Chondrocyte (in vitro differentiated cells): ENCODE data around the gene MTAP. TPM values are rescaled to one million over a fixed set of nuclear protein-coding genes. Genes with fewer than 3 reads are reported as not detected.

Source experiments
- DNase-seq: peaks from one replicate; pipeline ENCODE4 v3.0.0; 2021; ENCODE audit warnings: mixed read lengths, low spot score
- H3K27ac Mint-ChIP-seq: one replicate; pipeline ENCODE4 v1.8.0; 2021; ENCODE audit warnings: mild to moderate bottlenecking, moderate library complexity, mixed read lengths; ENCODE audit not compliant: unreplicated experiment
- H3K27me3 Mint-ChIP-seq: 2 replicates; pipeline ENCODE4 v1.8.0; 2021; ENCODE audit warnings: low read depth, mixed read lengths
- H3K36me3 Mint-ChIP-seq: 2 replicates; pipeline ENCODE4 v1.8.0; 2021; ENCODE audit warnings: low read depth, mixed read lengths
- H3K4me1 Mint-ChIP-seq: 2 replicates; pipeline ENCODE4 v1.8.0; 2021; ENCODE audit warnings: low read depth, mild to moderate bottlenecking, mixed read lengths
- H3K4me3 Mint-ChIP-seq: one replicate; pipeline ENCODE4 v1.8.0; 2021; ENCODE audit warnings: mild to moderate bottlenecking, moderate library complexity, mixed read lengths; ENCODE audit not compliant: unreplicated experiment
- H3K9me3 Mint-ChIP-seq: 2 replicates; pipeline ENCODE4 v1.8.0; 2021; ENCODE audit warnings: low read depth, mixed read lengths
- CTCF ChIP-seq: fragments of 200-600 bp; sonication (generic); IDR thresholded peaks from 2 replicates; pipeline ENCODE4 v1.5.0; 2021; ENCODE audit warnings: antibody characterized with exemption, mild to moderate bottlenecking, moderate library complexity
- total RNA-seq: library from RNA; stranded (reverse); gene quantifications from 3 replicates; pipeline ENCODE4 v1.2.1, GENCODE V29; 2021

MTAP gene
- total RNA-seq, 1 donor from 2014 or later: 33.7 TPM

GRCh38 chr9:21974343-21974721 is 171.9 kb downstream of the MTAP start:
- no peak for TF ChIP-seq CTCF
- peaks cover 14% of the 10 kb centered on the region for H3K36me3 Mint-ChIP-seq
- no peak overlapping the region for H3K27ac Mint-ChIP-seq
- peaks cover 84% of the 10 kb centered on the region for H3K27me3 Mint-ChIP-seq
- H3K9me3 Mint-ChIP-seq: no peaks in the 10 kb centered on the region
- peaks cover 21% of the 10 kb centered on the region for H3K4me1 Mint-ChIP-seq
- DNase-seq: no peak
- H3K4me3 Mint-ChIP-seq: peak overlapping the region; percentile 78

GRCh38 chr9:21974722-21975409 is 172.4 kb downstream of the MTAP start:
- TF ChIP-seq CTCF: no peak
- H3K9me3 Mint-ChIP-seq: no peaks in the 10 kb centered on the region

GRCh38 chr9:21976334-21976875 is 174.0 kb downstream of the MTAP start:
- peaks cover 76% of the 10 kb centered on the region for H3K27me3 Mint-ChIP-seq
- peaks cover 17% of the 10 kb centered on the region for H3K4me1 Mint-ChIP-seq
- no peaks in the 10 kb centered on the region for H3K9me3 Mint-ChIP-seq
- no peak overlapping the region for H3K27ac Mint-ChIP-seq
- H3K4me3 Mint-ChIP-seq: no peak overlapping the region
- no peak for DNase-seq
- peaks cover 6% of the 10 kb centered on the region for H3K36me3 Mint-ChIP-seq
- TF ChIP-seq CTCF: no peak

More at GRCh38 chr9:21974722-21975409, 172.4 kb downstream of the MTAP start:
- Mint-ChIP-seq H3K27me3 (peaks cover 84% of the 10 kb centered on the region), H3K27ac (no peak overlapping the region), H3K4me3 (peak overlapping the region; percentile 78), H3K4me1 (peaks cover 21% of the 10 kb centered on the region), H3K36me3 (peaks cover 15% of the 10 kb centered on the region)
- no peak for DNase-seq

GRCh38 chr9:21982391-21982790 is 180.0 kb downstream of the MTAP start:
- H3K4me1 Mint-ChIP-seq: peaks cover 10% of the 10 kb centered on the region

More at GRCh38 chr9:21982391-21982790, 180.0 kb downstream of the MTAP start:
- Mint-ChIP-seq H3K9me3 (no peaks in the 10 kb centered on the region), H3K27ac (no peak overlapping the region), H3K4me3 (no peak overlapping the region), H3K27me3 (peaks cover 57% of the 10 kb centered on the region), H3K36me3 (peaks cover 9% of the 10 kb centered on the region)
- no peak for DNase-seq
- no peak for TF ChIP-seq CTCF
